ENCODE data around the gene TAOK1. TPM values are rescaled to one million over a fixed set of nuclear protein-coding genes. Genes with fewer than 3 reads are reported as not detected.

The TAOK1 gene
- total and polyA plus RNA-seq, 9 of the 15 experiments (the other 6 are each of a cell fraction or from before 2014, with no cell fraction given), result 3.2 to 33.1 (median 16.5) TPM

DNA sequence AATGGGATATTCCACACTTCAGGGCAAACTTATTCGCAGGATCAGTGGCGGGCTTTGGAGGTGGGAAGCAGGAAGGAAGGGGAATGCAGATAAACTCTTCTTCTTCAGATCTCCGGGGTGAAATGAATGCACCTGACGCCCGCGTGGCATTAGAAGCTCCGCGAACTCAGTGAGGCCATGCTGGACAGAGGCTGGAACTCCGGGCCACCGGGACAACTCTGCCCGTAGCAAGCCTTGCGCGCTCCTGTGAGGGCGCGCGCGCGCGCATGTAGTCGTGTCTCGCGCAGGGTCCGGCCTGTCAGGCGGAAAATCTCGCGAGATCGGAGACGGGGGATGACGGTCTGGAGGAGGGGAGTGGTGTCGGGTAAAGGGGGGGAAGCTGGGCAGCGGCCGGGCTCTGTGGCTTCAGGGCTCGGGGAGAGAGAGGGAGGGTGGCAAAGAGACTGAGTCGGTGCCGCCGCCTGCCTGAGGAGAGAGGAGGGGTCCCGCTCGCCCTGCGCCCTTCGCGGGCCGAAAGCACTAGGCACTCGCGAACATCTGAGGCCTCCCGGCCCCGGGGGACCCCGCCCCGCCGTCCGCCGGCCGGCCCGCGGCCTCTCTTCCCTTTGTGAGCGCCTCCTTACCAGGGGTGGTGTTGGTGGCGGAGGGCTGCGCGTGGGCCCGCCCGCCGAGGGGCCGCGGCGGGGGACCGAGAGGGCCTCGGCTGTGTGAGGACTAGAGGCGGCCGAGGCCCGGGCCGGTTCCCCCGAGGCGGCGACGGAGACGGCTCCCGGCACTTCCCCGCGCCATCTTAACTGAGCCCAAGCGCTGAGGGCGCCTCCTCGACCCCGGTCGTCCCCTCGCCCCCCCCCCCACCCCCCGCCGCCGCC, at the start of gene TAOK1 (continued):
- TF ChIP-seq, protein P1, sequence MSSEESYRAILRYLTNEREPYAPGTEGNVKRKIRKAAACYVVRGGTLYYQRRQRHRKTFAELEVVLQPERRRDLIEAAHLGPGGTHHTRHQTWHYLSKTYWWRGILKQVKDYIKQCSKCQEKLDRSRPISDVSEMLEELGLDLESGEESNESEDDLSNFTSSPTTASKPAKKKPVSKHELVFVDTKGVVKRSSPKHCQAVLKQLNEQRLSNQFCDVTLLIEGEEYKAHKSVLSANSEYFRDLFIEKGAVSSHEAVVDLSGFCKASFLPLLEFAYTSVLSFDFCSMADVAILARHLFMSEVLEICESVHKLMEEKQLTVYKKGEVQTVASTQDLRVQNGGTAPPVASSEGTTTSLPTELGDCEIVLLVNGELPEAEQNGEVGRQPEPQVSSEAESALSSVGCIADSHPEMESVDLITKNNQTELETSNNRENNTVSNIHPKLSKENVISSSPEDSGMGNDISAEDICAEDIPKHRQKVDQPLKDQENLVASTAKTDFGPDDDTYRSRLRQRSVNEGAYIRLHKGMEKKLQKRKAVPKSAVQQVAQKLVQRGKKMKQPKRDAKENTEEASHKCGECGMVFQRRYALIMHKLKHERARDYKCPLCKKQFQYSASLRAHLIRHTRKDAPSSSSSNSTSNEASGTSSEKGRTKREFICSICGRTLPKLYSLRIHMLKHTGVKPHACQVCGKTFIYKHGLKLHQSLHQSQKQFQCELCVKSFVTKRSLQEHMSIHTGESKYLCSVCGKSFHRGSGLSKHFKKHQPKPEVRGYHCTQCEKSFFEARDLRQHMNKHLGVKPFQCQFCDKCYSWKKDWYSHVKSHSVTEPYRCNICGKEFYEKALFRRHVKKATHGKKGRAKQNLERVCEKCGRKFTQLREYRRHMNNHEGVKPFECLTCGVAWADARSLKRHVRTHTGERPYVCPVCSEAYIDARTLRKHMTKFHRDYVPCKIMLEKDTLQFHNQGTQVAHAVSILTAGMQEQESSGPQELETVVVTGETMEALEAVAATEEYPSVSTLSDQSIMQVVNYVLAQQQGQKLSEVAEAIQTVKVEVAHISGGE (CRISPR knock-in tag; IDR thresholded peaks at IDR 0.05), result peak in 1 of 3 experiments; percentile 81; a peak in 2 of 6 replicates
- TF ChIP-seq, protein P2, sequence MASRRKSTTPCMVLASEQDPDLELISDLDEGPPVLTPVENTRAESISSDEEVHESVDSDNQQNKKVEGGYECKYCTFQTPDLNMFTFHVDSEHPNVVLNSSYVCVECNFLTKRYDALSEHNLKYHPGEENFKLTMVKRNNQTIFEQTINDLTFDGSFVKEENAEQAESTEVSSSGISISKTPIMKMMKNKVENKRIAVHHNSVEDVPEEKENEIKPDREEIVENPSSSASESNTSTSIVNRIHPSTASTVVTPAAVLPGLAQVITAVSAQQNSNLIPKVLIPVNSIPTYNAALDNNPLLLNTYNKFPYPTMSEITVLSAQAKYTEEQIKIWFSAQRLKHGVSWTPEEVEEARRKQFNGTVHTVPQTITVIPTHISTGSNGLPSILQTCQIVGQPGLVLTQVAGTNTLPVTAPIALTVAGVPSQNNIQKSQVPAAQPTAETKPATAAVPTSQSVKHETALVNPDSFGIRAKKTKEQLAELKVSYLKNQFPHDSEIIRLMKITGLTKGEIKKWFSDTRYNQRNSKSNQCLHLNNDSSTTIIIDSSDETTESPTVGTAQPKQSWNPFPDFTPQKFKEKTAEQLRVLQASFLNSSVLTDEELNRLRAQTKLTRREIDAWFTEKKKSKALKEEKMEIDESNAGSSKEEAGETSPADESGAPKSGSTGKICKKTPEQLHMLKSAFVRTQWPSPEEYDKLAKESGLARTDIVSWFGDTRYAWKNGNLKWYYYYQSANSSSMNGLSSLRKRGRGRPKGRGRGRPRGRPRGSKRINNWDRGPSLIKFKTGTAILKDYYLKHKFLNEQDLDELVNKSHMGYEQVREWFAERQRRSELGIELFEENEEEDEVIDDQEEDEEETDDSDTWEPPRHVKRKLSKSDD (conservative IDR thresholded peaks at IDR 0.05; ENCODE audit: low read length), result peak; percentile 93
- TF ChIP-seq TOE1 (IDR thresholded peaks at IDR 0.05; ENCODE audit: borderline replicate concordance) (no peak), TOE1 (CRISPR knock-in tag; IDR thresholded peaks at IDR 0.05; ENCODE audit: borderline replicate concordance, low read depth) (no peak), CBX8 (IDR thresholded peaks at IDR 0.05; ENCODE audit: borderline replicate concordance, extremely low read depth, low read depth, low read length, poor library complexity, severe bottlenecking) (no peak), PTBP1 (IDR thresholded peaks at IDR 0.05; ENCODE audit: low read depth, low read length) (no peak), ZSCAN32 (CRISPR knock-in tag; IDR thresholded peaks at IDR 0.05) (peak; percentile 46; the same call in 1 of the 2 replicates), ZNF133 (CRISPR knock-in tag; IDR thresholded peaks at IDR 0.05) (no peak), EHMT2 (IDR thresholded peaks at IDR 0.05) (peak; percentile 52; the same call in 1 of the 2 replicates), ZC3H4 (CRISPR knock-in tag; IDR thresholded peaks at IDR 0.05; ENCODE audit: borderline replicate concordance) (no peak), ASH1L (IDR thresholded peaks at IDR 0.05; ENCODE audit: borderline replicate concordance, low read depth, partially characterized antibody) (no peak), ZBTB17 (CRISPR knock-in tag; IDR thresholded peaks at IDR 0.05) (0 out of 2 replicates have a peak, but pooled peaks have one; percentile 35), RB1 (IDR thresholded peaks at IDR 0.05; ENCODE audit: low read depth) (0 out of 2 replicates have a peak, but pooled peaks have one; percentile 36), NCOA4 (IDR thresholded peaks at IDR 0.05; ENCODE audit: partially characterized antibody) (no peak)
- TF ChIP-seq, protein P3, sequence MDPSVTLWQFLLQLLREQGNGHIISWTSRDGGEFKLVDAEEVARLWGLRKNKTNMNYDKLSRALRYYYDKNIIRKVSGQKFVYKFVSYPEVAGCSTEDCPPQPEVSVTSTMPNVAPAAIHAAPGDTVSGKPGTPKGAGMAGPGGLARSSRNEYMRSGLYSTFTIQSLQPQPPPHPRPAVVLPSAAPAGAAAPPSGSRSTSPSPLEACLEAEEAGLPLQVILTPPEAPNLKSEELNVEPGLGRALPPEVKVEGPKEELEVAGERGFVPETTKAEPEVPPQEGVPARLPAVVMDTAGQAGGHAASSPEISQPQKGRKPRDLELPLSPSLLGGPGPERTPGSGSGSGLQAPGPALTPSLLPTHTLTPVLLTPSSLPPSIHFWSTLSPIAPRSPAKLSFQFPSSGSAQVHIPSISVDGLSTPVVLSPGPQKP (CRISPR knock-in tag; IDR thresholded peaks at IDR 0.05), result no peak
- TF ChIP-seq, protein P4, sequence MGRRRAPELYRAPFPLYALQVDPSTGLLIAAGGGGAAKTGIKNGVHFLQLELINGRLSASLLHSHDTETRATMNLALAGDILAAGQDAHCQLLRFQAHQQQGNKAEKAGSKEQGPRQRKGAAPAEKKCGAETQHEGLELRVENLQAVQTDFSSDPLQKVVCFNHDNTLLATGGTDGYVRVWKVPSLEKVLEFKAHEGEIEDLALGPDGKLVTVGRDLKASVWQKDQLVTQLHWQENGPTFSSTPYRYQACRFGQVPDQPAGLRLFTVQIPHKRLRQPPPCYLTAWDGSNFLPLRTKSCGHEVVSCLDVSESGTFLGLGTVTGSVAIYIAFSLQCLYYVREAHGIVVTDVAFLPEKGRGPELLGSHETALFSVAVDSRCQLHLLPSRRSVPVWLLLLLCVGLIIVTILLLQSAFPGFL (CRISPR knock-in tag; IDR thresholded peaks at IDR 0.05), result 0 out of 2 replicates have a peak, but pooled peaks have one; percentile 37

All from K562 (cell line).